ENCODE data around the gene WDR36. TPM values are rescaled to one million over a fixed set of nuclear protein-coding genes. Genes with fewer than 3 reads are reported as not detected.

The WDR36 gene
- total and polyA plus RNA-seq, 12 donors: 6.6 to 86.1 (median 22.7) TPM

GRCh38 chr5:111147502-111147901, 55.4 kb downstream of the WDR36 start:
- Histone ChIP-seq H3K27me3 (no peaks in the 10 kb centered on the region), H3K4me1 (replicated peaks in 1 of 2) (peaks cover 0 to 8% of the 10 kb centered on the region in 2 donors)

GRCh38 chr5:111151998-111152397, 59.9 kb downstream of the WDR36 start:
- WGBS, 4 donors: 58 to 76% (median 62%) methylated on average over 2 of the region's 2 CpGs
- Histone ChIP-seq H3K9me3 (replicated peaks in 1 of 3) (no peaks in the 10 kb centered on the region), H3K4me3 (no peak overlapping the region), H3K27ac (no peak overlapping the region), H3K4me1 (replicated peaks in 1 of 2) (no peaks in the 10 kb centered on the region), H3K36me3 (replicated peaks in 1 of 2) (no peaks in the 10 kb centered on the region), H3K27me3 (no peaks in the 10 kb centered on the region)
- DNase-seq: no peak
- TF ChIP-seq CTCF (IDR thresholded peaks at IDR 0.05) (no peak), POLR2A (IDR thresholded peaks at IDR 0.05) (no peak)
- intact Hi-C loops (cut with DNase I): loop anchor here in 1 of 2 donors (10.0 kb wide), 1 partner anchor 133 kb away; no protein-coding TSS in a partner anchor

More at GRCh38 chr5:111147502-111147901, 55.4 kb downstream of the WDR36 start:
- Histone ChIP-seq H3K9me3 (replicated peaks in 1 of 3) (no peaks in the 10 kb centered on the region), H3K36me3 (replicated peaks in 1 of 2) (no peaks in the 10 kb centered on the region), H3K4me3 (no peak overlapping the region), H3K27ac (no peak overlapping the region)
- no peak for DNase-seq
- TF ChIP-seq CTCF (IDR thresholded peaks at IDR 0.05): no peak
- TF ChIP-seq POLR2A (IDR thresholded peaks at IDR 0.05): no peak
- intact Hi-C loops (cut with DNase I): no loop called here
- WGBS, 4 donors: 69 to 78% (median 72%) methylated on average over 3 of the region's 3 CpGs

- H3K4me1 ChIP-seq (replicated peaks in 1 of 2): peaks cover 0 to 5% of the 10 kb centered on the region in 2 donors
- H3K27ac ChIP-seq: no peak overlapping the region
- no peak overlapping the region for H3K4me3 ChIP-seq
- no peak for DNase-seq
- H3K27me3 ChIP-seq: no peaks in the 10 kb centered on the region
- TF ChIP-seq CTCF (IDR thresholded peaks at IDR 0.05): no peak
- TF ChIP-seq POLR2A (IDR thresholded peaks at IDR 0.05): no peak
- intact Hi-C loops (cut with DNase I): loop anchor here in 1 of 2 donors (10.0 kb wide), 1 partner anchor 131 kb away; no protein-coding TSS in a partner anchor
- no peaks in the 10 kb centered on the region for H3K9me3 ChIP-seq (replicated peaks in 1 of 3)
- 50 to 79% (median 59%) methylated on average over 1 of the region's 1 CpG for WGBS, 4 donors
- no peaks in the 10 kb centered on the region for H3K36me3 ChIP-seq (replicated peaks in 1 of 2)
These were observed 61.3 kb downstream of the WDR36 start for GRCh38 chr5:111153483-111153882.

- no peak for DNase-seq
- H3K27me3 ChIP-seq: no peaks in the 10 kb centered on the region
- WGBS, 4 donors: 76 to 91% (median 88%) methylated on average over 3 of the region's 3 CpGs
- no peak overlapping the region for H3K27ac ChIP-seq
- H3K4me3 ChIP-seq: no peak overlapping the region
- no peaks in the 10 kb centered on the region for H3K9me3 ChIP-seq (replicated peaks in 1 of 3)
- peaks cover 0 to 5% of the 10 kb centered on the region in 2 donors for H3K4me1 ChIP-seq (replicated peaks in 1 of 2)
- TF ChIP-seq POLR2A (IDR thresholded peaks at IDR 0.05) (no peak), CTCF (IDR thresholded peaks at IDR 0.05) (no peak)
- no peaks in the 10 kb centered on the region for H3K36me3 ChIP-seq (replicated peaks in 1 of 2)
- intact Hi-C loops (cut with DNase I): loop anchor here in 1 of 2 donors (10.0 kb wide), 1 partner anchor 131 kb away; no protein-coding TSS in a partner anchor
These were observed 61.8 kb downstream of the WDR36 start for GRCh38 chr5:111153945-111154344.

Measured in adrenal gland (tissue), 12 donors.